GM12891 (cell line): ENCODE results near the gene ALDH4A1.

Source experiments
- POLR2A ChIP-seq: IDR thresholded peaks from 2 replicates; pipeline ENCODE4 v1.6.1; 2011; ENCODE audit warnings: low read depth, low read length, control low read depth
- POLR2AphosphoS5 ChIP-seq: IDR thresholded peaks from 2 replicates; pipeline ENCODE4 v1.6.1; 2011; ENCODE audit warnings: low read depth, low read length, control low read depth
- POU2F2 ChIP-seq: IDR thresholded peaks from 2 replicates; pipeline ENCODE4 v1.6.1; 2011; ENCODE audit warnings: low read depth, mild to moderate bottlenecking, control low read depth, low read length, moderate library complexity

DNA sequence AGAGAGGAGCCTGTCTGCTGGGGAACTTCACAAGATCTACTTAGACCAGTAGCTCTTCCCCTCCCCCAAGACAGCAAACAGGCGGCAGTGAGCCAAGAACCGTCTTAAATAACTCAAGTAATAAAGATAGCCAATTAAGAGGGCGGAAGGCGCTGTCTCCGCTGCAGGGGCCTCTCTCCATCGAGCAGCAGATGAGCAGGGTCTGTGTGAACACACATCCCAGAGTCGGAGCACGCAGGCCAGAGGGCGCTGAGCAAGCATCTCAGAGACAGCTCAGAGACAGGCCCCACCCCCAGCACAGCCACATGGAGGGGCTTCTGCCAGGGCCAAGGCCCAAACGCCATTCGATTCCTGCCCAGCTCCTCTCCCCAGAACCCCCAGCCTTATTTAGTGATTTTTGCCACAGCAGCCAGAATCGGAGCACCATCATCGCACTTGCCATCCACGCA, 43.1 kb upstream of the ALDH4A1 start:
- no peak for TF ChIP-seq POLR2A
- TF ChIP-seq POLR2AphosphoS5, result no peak
- no peak for TF ChIP-seq POU2F2
